ENCODE data around the gene ANKRD44.

Gene ANKRD44

DNA sequence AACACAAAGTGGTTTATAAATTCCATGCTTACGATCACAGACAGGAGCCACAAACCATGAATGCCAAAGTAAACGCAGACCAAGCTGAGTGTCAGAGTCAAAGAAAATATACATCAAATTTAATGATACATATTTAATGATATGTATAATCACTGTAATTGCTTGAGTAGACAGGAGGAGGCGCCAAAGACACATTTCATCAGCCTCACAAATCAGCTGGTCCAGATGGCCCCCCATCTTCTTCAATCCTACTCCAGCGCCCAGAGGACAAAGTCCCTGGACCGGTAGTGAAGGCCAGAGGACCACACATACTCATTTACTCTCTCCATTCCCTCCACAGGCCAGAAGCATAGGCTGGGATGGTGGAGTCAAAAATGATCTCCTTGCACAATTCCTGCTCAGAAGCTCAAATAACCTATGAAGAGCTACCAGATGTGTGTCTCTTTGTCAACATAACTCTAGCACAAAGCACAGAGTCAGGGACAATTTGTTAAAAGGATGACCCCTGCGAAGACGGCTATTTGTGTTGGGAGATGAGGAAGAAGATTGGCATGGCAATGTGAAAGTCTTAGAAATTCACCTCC is 234.7 kb downstream of the ANKRD44 start:
- TF ChIP-seq POLR2AphosphoS5 (IDR thresholded peaks at IDR 0.05; ENCODE audit: low read depth, low read length) (no peak), SIN3A (IDR thresholded peaks at IDR 0.05; ENCODE audit: borderline replicate concordance, insufficient read depth, low read length) (no peak), REST (IDR thresholded peaks at IDR 0.05; ENCODE audit: insufficient read depth in 1 of 2, low read depth in 2 of 2, low read length in 2 of 2) (no peak), TAF1 (IDR thresholded peaks at IDR 0.05; ENCODE audit: borderline replicate concordance, insufficient read depth, low read length) (no peak), FOXP2 (optimal IDR thresholded peaks at IDR 0.05; ENCODE audit: borderline replicate concordance, extremely low read depth, extremely low read length, insufficient read depth) (no peak)

DNA sequence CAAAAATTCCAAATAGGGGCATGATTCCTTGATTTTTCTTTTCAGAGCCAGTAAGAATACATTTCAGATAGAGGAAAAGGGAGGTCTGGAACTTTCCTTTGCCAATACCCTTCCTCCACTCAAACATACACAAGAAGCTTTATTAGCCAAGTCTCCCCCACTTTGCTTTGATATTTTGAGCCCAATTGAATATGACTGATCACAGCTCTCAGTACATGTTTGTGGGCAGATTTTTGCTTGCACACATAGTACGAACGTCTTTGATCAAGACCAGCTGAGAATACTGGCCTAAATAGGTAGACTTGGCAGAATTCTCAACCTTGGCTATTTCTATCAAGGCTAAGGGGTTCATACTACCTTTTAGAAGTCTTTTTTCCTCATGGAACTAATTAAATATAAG is 235.3 kb downstream of the ANKRD44 start:
- TF ChIP-seq REST (IDR thresholded peaks at IDR 0.05; ENCODE audit: insufficient read depth in 1 of 2, low read depth in 2 of 2, low read length in 2 of 2) (no peak), SIN3A (IDR thresholded peaks at IDR 0.05; ENCODE audit: borderline replicate concordance, insufficient read depth, low read length) (no peak), POLR2AphosphoS5 (IDR thresholded peaks at IDR 0.05; ENCODE audit: low read depth, low read length) (no peak), TAF1 (IDR thresholded peaks at IDR 0.05; ENCODE audit: borderline replicate concordance, insufficient read depth, low read length) (no peak), FOXP2 (optimal IDR thresholded peaks at IDR 0.05; ENCODE audit: borderline replicate concordance, extremely low read depth, extremely low read length, insufficient read depth) (no peak)

DNA sequence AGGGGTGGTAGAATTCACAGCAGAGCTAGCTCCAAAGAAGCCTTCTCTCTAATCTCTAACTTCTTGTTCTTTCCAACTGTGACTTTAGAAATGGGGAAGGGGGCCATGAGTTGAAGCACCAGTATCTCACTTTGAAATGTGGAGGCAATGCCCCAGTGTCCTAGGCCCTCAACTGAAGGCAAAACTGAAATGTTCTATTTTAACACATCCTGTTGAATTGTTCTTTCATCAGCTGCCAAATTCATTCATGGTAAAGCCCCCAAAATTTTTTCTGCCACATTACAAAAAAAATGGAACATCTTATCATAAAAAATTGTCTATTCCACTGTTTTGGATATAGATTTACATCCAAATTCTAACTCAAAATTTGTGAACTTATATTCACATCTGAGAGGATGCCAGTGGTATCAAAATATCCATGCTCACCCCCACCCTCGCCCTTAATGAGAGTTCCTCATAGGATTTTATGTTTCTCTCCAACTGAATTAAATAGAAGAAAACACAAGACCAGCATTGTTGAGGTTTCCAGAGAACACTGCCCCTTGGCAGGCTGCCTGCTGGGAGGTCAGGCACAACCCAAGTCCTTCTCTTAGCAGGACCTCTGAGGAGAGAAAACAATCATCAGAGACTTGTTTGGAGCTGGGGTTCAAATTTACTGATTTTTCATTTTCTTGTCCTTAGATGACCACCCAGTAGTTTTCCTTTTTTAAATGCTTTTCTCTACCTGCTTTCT is 236.7 kb downstream of the ANKRD44 start:
- TF ChIP-seq POLR2AphosphoS5 (IDR thresholded peaks at IDR 0.05; ENCODE audit: low read depth, low read length) (no peak), SIN3A (IDR thresholded peaks at IDR 0.05; ENCODE audit: borderline replicate concordance, insufficient read depth, low read length) (no peak), FOXP2 (optimal IDR thresholded peaks at IDR 0.05; ENCODE audit: borderline replicate concordance, extremely low read depth, extremely low read length, insufficient read depth) (no peak), TAF1 (IDR thresholded peaks at IDR 0.05; ENCODE audit: borderline replicate concordance, insufficient read depth, low read length) (no peak), REST (IDR thresholded peaks at IDR 0.05; ENCODE audit: insufficient read depth in 1 of 2, low read depth in 2 of 2, low read length in 2 of 2) (no peak)

- TF ChIP-seq TAF1 (IDR thresholded peaks at IDR 0.05; ENCODE audit: borderline replicate concordance, insufficient read depth, low read length) (no peak), POLR2AphosphoS5 (IDR thresholded peaks at IDR 0.05; ENCODE audit: low read depth, low read length) (no peak), FOXP2 (optimal IDR thresholded peaks at IDR 0.05; ENCODE audit: borderline replicate concordance, extremely low read depth, extremely low read length, insufficient read depth) (no peak), SIN3A (IDR thresholded peaks at IDR 0.05; ENCODE audit: borderline replicate concordance, insufficient read depth, low read length) (no peak), REST (IDR thresholded peaks at IDR 0.05; ENCODE audit: insufficient read depth in 1 of 2, low read depth in 2 of 2, low read length in 2 of 2) (no peak)
Observed at GRCh38 chr2:197073270-197073669, 237.3 kb downstream of the ANKRD44 start.

All from PFSK-1 (cell line).